RWPE1 (cell line): ENCODE data around the gene SLC4A1AP.

Experiments
- CTCF ChIA-PET: fragments of 350-600 bp; sonication (Branson Sonifier 250); formaldehyde crosslinking; extraction: SDS; loops from one replicate; lab custom pipeline; 2021; lab: Yijun Ruan, JAX
- POLR2A ChIA-PET: fragments of 400-600 bp; formaldehyde crosslinking; extraction: SDS; loops from one replicate; lab custom pipeline; 2020; ENCODE audit warnings: antibody characterized with exemption; ENCODE audit not compliant: low non-redundant PET; lab: Yijun Ruan, JAX
- DNase-seq: peaks from one replicate; pipeline ENCODE4 v3.0.0; 2012; ENCODE audit warnings: low spot score
- H3K27ac ChIP-seq: fragments of 450-650 bp; 2 replicates; pipeline ENCODE4 v1.5.1; 2017
- CTCF ChIP-seq: fragments of 450-650 bp; conservative IDR thresholded peaks from 2 replicates; pipeline ENCODE4 v1.5.1; 2017; ENCODE audit warnings: low read depth, mild to moderate bottlenecking

The SLC4A1AP gene

GRCh38 chr2:27661371-27661770 is 2.3 kb upstream of the SLC4A1AP start:
- POLR2A ChIA-PET: no interaction called here
- no peak for DNase-seq
- CTCF ChIA-PET: no interaction called here

GRCh38 chr2:27664154-27664574 is 475 bp downstream of the SLC4A1AP start:
- DNase-seq: no peak
- POLR2A ChIA-PET: no interaction called here
- peak overlapping the region; percentile 94 for H3K27ac ChIP-seq
- TF ChIP-seq CTCF: no peak
- CTCF ChIA-PET: interaction anchor here (1.0 to 1.1 kb wide), 2 partner anchors 32 to 59 kb away, joined by 4 to 5 read pairs; no protein-coding TSS in a partner anchor

More at GRCh38 chr2:27661371-27661770, 2.3 kb upstream of the SLC4A1AP start:
- no peak overlapping the region for H3K27ac ChIP-seq
- TF ChIP-seq CTCF: no peak

GRCh38 chr2:27664622-27665363 is 1.1 kb downstream of the SLC4A1AP start:
- DNase-seq: no peak
- peak overlapping the region; percentile 94 for H3K27ac ChIP-seq
- no peak for TF ChIP-seq CTCF
- POLR2A ChIA-PET: no interaction called here
- CTCF ChIA-PET: interaction anchor here (0.5 kb wide), 1 partner anchor 259 kb away, joined by 7 read pairs; no protein-coding TSS in a partner anchor

GRCh38 chr2:27667446-27667845 is 3.8 kb downstream of the SLC4A1AP start:
- H3K27ac ChIP-seq: no peak overlapping the region
- no peak for TF ChIP-seq CTCF
- ChIA-PET CTCF (no interaction called here), POLR2A (no interaction called here)
- DNase-seq: no peak

GRCh38 chr2:27671235-27671634 is 7.5 kb downstream of the SLC4A1AP start:
- CTCF ChIA-PET: no interaction called here

More at GRCh38 chr2:27671235-27671634, 7.5 kb downstream of the SLC4A1AP start:
- DNase-seq: no peak
- no peak overlapping the region for H3K27ac ChIP-seq
- no peak for TF ChIP-seq CTCF
- POLR2A ChIA-PET: no interaction called here
